ENCODE data around the gene DNAJB13. TPM values are rescaled to one million over a fixed set of nuclear protein-coding genes. Genes with fewer than 3 reads are reported as not detected.

The DNAJB13 gene
- total RNA-seq, 4 donors from 2014 or later, result not detected

DNA sequence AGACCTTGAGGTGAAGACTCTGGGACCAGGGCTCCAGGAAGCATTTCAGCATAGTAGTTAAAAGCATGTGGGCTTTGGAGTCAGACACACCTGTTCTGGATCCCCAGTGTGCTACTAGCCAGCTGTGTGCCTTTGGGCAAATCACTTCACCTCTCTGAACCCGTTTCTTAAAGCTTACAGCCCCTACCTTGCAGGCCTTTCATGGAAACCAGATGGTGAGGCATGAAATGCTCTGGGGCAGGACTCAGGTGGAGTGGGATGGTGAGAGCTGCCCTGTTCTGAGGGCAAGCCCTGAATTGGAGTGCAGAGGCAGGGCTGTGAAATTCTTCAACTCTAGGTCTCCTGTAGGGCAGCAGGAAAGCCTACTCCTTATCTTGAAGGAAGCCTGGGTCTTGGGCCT is 21.4 kb downstream of the DNAJB13 start:
- TF ChIP-seq POLR2AphosphoS5 (IDR thresholded peaks at IDR 0.05) (no peak), EP300 (IDR thresholded peaks at IDR 0.05) (no peak)
- no peaks in the 10 kb centered on the region for H3K9me3 ChIP-seq
- H3K27ac ChIP-seq, result no peak overlapping the region
- H3K4me3 ChIP-seq, result no peak overlapping the region
- WGBS, result 83% methylated on average over 1 of the region's 1 CpG
- H3K4me1 ChIP-seq, result peaks cover 18% of the 10 kb centered on the region
- peaks cover 3% of the 10 kb centered on the region for H3K36me3 ChIP-seq
- no peak for DNase-seq (ENCODE audit: low spot score in 2 of 2)
- no peaks in the 10 kb centered on the region for H3K27me3 ChIP-seq

DNA sequence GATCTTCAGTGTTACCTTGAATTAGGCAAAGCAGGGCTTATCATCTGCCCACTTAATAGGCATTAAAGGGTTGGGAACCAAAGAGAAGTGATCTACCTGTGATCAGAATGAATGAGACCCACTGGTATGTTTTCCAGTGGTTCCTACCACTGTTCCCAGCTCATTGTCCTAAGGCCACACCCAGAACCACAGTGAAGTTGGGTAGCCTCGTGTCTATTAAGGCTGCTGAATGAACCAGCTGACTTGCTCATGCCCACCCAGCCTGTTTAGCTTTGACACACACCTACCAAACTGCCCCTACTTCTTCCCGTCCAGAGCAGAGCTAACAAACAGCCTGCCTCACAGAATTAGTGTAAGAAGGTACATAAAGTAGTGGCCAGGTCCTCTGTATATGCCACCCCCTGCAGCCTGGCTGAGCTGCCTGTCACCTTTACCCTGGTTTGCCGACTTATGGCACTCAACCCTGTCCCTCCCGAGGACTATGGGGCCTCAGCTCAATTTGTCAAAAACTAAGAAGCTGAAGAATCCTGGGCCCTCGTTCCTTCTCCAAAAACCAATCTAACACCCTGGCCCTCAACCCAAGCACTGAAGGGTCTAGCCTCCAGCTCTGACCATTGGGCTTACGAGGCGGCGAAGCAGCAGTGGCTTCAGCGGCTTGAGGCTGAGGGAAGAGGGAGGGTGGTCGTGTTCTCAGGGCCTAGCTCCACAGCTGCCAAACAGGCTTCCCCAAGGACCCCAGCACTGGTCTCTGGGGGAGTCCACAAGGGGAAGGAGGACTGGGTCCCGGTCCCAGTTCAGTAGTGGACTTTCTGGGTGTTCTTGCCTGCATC is 22.0 kb downstream of the DNAJB13 start:
- WGBS, result 90% methylated on average over 11 of the region's 11 CpGs
- TF ChIP-seq POLR2A (IDR thresholded peaks at IDR 0.05) (no peak), EP300 (IDR thresholded peaks at IDR 0.05) (no peak), POLR2AphosphoS5 (IDR thresholded peaks at IDR 0.05) (no peak)
- TF ChIP-seq, protein P1, sequence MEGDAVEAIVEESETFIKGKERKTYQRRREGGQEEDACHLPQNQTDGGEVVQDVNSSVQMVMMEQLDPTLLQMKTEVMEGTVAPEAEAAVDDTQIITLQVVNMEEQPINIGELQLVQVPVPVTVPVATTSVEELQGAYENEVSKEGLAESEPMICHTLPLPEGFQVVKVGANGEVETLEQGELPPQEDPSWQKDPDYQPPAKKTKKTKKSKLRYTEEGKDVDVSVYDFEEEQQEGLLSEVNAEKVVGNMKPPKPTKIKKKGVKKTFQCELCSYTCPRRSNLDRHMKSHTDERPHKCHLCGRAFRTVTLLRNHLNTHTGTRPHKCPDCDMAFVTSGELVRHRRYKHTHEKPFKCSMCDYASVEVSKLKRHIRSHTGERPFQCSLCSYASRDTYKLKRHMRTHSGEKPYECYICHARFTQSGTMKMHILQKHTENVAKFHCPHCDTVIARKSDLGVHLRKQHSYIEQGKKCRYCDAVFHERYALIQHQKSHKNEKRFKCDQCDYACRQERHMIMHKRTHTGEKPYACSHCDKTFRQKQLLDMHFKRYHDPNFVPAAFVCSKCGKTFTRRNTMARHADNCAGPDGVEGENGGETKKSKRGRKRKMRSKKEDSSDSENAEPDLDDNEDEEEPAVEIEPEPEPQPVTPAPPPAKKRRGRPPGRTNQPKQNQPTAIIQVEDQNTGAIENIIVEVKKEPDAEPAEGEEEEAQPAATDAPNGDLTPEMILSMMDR (IDR thresholded peaks at IDR 0.05), result no peak
- no peak overlapping the region for H3K27ac ChIP-seq
- peaks cover 18% of the 10 kb centered on the region for H3K4me1 ChIP-seq
- H3K9me3 ChIP-seq, result no peaks in the 10 kb centered on the region
- no peak overlapping the region for H3K4me3 ChIP-seq
- H3K27me3 ChIP-seq, result no peaks in the 10 kb centered on the region
- H3K36me3 ChIP-seq, result peaks cover 6% of the 10 kb centered on the region
- DNase-seq (ENCODE audit: low spot score in 2 of 2), result no peak

DNA sequence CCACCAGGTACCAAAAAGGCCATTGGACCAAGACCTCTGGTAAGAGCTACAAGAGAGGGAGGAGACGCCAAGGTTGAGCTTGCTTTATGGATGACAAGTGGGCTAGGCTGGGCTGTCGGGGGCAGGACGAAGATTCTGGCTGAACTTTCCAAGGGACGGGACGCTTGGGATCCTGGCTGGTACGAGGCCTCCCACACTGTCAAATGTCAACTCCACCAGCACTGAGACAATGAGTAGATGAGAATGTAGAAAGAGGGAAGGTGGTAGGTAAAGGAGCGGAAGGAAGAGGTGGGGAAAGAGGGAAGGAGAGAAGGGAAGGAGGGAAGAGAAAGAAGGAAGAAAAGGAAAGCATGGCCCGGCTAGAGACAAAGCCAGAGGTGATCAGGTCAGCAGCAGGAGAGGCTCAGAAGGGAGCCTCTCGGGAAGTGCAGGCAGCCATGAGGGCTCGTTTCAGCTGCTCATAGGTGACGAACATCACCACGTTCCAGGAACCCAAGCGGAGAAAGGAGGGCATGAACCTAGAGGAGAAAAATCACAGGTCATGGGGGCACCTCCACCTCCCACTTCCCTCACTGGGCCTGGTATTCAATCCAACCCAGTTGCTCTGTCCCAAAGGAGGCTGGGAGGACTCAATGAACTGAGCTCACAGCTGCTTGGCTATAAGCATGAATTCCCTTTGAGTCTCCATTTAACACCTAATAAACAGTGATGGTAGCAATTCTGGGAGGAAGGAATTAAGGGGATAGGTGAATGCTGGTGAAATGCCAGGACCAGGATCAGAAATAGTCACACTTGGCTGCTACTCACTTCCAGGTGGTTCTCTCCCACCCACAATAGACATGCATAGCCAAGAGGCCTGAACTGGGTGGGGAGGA is 24.0 kb downstream of the DNAJB13 start:
- TF ChIP-seq, protein P1 (IDR thresholded peaks at IDR 0.05), result no peak
- TF ChIP-seq EP300 (IDR thresholded peaks at IDR 0.05), result no peak
- no peak for TF ChIP-seq POLR2A (IDR thresholded peaks at IDR 0.05)
- TF ChIP-seq POLR2AphosphoS5 (IDR thresholded peaks at IDR 0.05), result no peak
- DNase-seq (ENCODE audit: low spot score in 2 of 2), result peak in 1 of 2 donors; percentile 43
- no peaks in the 10 kb centered on the region for H3K9me3 ChIP-seq
- no peak overlapping the region for H3K27ac ChIP-seq
- H3K4me3 ChIP-seq, result no peak overlapping the region
- 91% methylated on average over 13 of the region's 13 CpGs for WGBS
- H3K36me3 ChIP-seq, result peaks cover 6% of the 10 kb centered on the region
- peaks cover 20% of the 10 kb centered on the region for H3K4me1 ChIP-seq
- H3K27me3 ChIP-seq, result no peaks in the 10 kb centered on the region

DNA sequence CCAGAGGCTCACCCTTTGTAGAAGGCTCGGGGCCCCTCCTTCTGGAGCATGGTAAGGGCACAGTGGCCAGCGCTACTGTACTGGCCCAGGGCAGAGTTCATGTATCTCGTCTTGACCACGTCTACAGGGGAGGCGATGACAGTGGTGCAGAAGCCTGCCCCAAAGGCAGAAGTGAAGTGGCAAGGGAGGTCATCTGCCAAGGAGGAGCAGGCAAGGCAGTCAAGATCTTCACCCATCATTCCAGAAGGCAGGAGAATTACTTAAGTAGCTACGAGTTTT is 24.6 kb downstream of the DNAJB13 start:
- Histone ChIP-seq H3K36me3 (peaks cover 6% of the 10 kb centered on the region), H3K27ac (no peak overlapping the region), H3K4me3 (no peak overlapping the region), H3K9me3 (no peaks in the 10 kb centered on the region), H3K4me1 (peaks cover 24% of the 10 kb centered on the region), H3K27me3 (no peaks in the 10 kb centered on the region)
- 86% methylated on average over 6 of the region's 6 CpGs for WGBS
- TF ChIP-seq EP300 (IDR thresholded peaks at IDR 0.05) (no peak), POLR2A (IDR thresholded peaks at IDR 0.05) (no peak), POLR2AphosphoS5 (IDR thresholded peaks at IDR 0.05) (no peak)
- TF ChIP-seq, protein P1 (IDR thresholded peaks at IDR 0.05), result no peak
- no peak for DNase-seq (ENCODE audit: low spot score in 2 of 2)

DNA sequence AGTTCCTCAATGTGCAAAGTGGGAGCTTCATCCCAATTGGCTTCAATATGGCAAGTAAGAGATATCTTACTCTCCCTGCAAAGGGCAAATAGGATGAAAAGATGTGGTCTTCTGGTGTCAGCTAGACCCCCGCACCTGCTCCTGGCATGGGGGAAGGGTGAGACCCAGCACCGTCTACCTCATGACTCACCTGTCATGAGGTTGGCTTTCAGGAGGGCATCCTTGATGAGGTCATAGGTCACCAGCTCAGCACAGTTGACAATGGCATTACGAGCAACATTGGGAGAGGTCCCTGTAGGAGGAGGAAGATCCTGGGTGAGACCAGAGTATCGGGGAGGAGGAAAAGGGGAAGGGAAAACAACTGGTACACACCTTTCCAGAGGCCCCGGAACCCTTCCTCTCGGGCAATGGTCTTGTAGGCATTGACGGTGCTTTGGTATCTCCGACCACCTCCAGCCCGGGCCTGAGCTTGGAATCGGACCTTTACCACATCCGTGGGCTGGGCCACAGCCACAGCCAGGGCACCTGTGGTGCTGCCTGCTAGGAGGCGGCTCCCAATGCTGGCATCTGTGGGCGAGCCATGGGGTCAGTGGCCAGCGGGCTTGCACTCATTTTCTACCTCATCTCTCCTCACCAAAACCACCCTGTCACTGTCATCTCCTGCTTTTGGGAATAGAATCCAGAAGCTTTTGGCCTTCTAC is 25.8 kb downstream of the DNAJB13 start:
- Histone ChIP-seq H3K27me3 (no peaks in the 10 kb centered on the region), H3K9me3 (no peaks in the 10 kb centered on the region), H3K27ac (no peak overlapping the region), H3K36me3 (peaks cover 6% of the 10 kb centered on the region), H3K4me1 (peaks cover 35% of the 10 kb centered on the region), H3K4me3 (no peak overlapping the region)
- TF ChIP-seq POLR2A (IDR thresholded peaks at IDR 0.05) (no peak), POLR2AphosphoS5 (IDR thresholded peaks at IDR 0.05) (no peak), EP300 (IDR thresholded peaks at IDR 0.05) (no peak)
- TF ChIP-seq, protein P1 (IDR thresholded peaks at IDR 0.05), result no peak
- no peak for DNase-seq (ENCODE audit: low spot score in 2 of 2)
- 92% methylated on average over 14 of the region's 14 CpGs for WGBS
